Stimulated activated CD8-positive, alpha-beta memory T cell treated with anti-CD3 and anti-CD28 coated beads, Interleukin-7, amount 100 ng/mL, for 24 hours (primary cell): ENCODE data around the gene FAM221B.

Source experiments
- DNase-seq: peaks from one replicate; pipeline ENCODE4 v3.0.0-alpha.2; 2020; ENCODE audit warnings: low read depth

The FAM221B gene

DNA sequence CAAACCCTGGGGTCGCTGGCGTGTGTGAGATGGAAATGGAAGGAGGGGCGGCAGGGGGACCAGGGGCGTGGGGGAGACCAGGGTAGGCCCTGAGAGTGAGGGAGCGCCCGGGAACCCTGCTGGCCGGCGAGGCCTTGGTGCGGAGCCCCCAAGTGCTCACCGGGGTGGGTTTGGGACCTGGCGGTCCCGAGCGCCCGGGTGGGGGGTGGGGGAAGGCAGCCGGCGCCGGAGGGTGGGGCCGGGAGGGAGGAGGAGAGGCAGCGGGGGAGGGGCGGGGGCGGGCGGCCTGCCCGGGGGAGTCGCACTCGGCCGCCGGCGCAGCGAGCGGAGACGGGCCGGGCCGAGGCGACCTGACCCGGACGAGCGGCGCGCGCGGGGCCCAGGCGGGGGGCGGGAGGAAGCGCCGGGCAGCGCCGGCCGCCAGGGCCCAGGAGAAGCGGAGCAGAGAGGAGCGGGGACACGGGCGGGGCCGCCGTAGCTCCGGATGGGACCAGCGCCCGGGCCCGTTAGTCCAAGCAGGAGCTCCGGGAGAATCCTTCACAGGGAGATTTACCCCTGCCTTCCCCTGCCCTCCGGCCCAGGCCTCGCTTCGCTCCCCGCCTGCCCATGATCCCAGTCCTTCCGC lies 37.1 kb downstream of the FAM221B start, which contains the start of gene NPR2:
NPR2 (plus strand) TSS at position 295 of the 625 bp plus-strand sequence. CDS start 818 bp downstream, outside the sequence.
- no peak for DNase-seq

DNA sequence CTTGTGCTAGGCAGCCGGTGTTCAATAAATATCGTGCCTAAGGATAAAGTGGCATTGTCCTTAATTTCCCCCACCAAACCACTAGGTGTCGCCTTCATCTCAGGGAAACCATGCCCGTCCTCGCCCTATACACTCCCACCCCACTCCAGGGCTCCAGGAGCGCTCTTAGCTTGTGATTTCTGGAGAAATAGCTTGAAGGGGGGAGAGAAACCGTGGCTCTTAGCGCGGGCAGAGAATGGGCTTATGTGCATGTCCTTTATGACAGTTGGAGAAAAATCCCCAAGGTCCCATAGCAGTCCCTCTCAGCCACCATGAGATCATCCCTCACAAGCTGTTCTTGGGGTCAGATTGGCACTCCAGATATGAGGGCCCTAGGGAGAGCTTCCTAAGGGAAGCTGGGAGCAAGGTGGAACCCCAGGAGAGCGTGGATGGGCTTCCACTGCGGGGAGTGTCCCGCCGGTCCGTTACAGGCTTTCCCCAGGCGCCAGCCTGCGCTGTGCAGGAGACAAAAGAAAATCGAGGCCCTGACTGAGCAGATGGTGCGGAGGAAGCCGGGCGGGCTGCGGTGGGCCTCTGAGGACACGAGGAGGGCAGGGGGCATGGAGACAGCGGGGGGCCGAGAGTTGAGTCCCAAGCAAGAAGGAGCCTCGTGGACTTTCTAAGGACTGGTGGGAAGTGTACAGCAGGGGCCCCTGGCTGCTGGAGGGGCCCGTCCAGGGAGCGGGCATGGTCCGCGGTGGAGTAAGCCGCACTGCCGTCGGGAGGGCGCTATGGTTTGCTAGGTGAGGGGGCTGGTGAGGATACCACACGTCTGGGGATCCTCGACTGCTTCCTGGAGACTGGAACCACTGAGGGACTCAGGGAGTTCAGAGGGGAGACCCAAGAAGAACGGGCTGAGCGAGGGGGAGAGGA lies 37.9 kb downstream of the FAM221B start:
- no peak for DNase-seq

DNA sequence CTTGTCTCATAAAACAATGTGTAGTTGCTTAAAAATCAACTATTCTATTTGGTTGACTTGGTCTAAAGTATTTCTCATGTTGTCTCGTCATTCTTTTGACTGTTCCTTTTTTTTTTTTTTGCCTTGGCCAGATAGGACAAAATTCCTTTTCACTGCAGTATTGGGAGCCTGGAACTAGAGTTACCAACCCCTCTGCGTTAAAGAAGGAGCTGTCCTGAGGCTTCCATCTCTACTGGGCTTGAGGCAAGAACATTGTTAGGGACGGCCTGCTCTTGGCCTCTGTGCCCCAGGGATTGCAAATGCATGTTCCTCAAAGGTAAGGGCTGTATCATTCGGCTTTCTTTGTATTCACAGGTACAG lies 38.5 kb downstream of the FAM221B start:
- DNase-seq = no peak

DNA sequence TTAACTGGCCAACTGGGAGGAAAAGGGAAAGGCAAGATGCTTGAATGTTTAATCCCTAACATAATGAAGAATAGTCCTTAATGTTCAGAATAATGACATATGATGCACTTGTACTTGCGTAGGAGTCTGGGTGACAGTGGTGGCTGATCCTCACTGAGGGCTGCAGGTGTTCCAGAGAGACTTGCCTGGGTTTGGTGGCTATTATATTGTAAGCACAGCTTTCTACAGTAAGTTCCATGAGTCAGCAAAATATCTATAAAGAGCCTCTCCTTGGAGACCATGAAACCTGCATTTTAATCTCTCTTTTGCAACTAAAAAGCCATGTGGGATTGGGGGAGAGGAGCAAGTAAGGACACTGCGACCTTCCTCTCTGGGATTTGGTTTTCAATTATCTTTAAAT lies 39.0 kb downstream of the FAM221B start:
- no peak for DNase-seq

DNA sequence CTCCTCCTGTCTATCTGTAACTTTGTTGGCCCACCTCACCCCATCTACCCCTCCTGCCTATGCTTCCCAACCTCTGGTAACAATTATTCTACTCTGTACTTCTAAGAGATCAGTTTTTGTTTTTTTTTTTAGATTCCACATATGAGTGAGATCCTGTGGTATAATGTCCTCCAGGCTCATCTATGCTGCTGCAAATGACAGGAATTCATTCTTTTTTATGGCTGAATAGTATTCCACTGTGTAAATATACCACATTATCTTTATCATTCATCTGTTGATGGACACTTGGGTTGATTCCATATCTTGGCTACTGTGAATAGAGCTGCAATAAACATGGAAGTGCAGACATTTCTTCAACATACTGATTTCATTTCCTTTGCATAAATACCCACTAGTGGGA lies 45.1 kb downstream of the FAM221B start:
- no peak for DNase-seq

DNA sequence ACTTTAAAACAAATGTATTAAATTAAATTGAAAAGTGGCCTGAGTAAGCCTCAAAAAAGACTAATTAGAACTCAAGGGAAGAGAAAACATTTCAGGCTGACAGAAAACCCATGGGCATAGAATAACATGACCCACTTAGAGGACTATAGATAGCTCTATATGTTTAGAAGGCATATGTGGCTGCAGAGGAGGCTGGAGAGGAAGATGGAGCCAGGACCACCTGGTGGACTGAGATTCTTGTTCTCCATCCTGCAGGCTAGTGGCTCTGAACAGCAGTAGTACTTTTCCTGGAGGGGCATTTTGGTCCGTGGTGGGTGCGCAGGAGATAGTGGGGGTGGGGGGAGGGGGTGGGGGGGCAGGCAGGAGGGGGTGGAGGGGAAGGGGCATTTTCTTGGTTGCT lies 47.5 kb downstream of the FAM221B start:
- DNase-seq = no peak

DNA sequence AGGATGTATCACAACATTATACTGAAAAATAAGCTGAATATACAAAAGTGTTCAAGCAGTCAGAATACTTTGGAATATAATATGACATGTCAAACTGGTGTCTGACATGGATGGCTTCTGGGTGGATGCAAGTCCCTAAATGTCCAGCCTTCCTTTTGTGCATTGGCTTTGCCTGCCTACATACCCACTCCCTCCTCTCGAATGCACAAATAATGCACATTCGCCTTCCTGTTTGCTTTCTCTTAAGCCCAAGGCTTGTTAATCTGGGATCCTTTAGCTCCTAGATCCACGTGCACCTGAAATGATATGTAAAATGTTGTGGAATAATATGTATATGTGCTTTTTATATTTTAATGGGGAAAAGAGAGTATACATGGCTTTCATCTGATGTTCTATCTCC lies 50.0 kb downstream of the FAM221B start:
- DNase-seq = no peak

DNA sequence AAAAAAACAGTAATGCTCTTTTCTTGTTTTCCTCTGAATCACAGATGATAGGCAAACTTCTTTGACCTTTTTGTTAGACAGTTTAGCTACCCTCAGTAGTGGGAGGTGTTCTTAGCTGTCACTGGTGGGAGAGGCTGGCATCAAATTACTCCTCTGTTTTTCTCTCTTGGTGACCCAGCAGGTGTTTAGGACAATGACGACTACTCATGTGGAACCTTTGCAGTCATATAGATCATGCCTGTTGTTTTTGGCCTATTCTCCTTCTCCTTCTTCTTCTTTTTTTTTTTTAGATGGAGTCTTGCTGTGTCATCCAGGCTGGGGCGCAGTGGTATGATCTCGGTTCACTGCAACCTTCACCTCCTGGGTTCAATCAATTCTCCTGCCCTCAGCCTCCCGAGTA lies 52.5 kb downstream of the FAM221B start:
- DNase-seq = no peak

DNA sequence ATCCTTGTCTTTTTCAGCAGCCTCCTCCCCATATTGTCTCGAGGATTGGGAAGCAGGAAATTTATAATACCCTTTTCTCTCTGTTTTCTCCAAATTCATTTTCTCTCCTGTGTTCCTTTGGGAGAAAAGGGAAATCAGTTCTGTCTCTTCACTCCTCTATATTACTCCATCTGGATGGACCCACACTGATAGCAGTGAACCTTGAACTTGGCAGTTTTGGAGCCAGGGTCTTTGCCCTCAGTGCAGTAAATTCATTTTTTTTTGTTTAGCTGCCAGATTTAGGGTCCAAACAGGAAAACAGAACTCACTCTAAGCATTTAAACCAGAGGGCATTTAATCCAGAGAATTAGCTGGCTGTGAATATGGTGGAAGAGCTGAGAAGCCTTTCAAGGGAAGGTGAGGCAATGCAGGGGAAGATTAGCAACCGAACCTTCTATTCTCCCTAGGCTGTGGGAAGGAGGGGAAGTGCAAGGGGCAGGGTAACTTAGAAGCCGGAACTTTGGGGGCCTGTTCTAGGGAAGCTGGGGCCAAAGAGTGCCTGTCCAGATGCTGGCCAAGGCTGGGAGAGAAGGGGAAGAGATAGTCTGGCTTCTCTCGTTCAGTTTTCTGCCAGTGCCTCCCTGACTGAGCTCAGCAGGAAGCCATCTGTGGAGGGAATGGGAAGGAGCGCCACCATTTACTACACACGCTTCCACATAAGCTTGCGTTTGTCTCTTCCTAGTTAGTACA lies 53.5 kb downstream of the FAM221B start:
- no peak for DNase-seq

DNA sequence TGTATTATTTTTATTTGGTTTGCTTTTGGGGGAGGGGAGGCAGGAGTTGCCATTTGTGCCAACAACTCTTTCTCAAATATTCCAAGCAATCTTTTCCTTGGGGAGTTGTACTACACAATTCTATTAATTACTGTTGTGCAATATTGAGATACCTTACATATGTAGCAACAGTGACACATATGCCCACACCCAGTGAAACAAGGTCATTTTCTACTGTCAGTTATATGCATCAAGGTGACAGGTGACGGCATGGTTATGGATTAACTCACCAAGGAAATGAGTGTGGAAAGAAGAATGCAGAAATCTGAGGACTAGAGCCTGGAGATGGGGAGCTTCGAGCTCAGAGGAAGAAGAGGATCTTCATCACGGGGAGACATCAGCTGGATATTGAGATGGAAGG lies 56.6 kb downstream of the FAM221B start:
- no peak for DNase-seq

DNA sequence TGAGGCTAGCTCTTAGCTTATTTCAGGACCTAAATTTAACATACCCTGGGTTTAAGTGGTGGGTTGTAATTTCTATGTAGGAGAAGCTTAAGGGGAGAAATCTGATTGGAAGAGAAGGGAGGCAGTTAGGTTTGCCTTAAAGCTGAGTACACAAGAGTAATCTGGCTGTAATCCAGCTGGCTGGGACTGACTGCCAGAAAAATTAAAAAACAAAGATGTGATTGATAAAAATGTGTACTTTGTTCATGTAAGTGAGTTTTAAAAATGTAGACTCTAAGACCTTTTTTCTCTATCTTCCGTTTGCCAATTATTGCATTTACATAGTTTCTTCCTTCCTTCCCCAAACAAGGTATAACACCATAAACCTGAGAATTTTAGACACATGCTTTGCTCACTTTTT lies 57.0 kb downstream of the FAM221B start:
- no peak for DNase-seq

DNA sequence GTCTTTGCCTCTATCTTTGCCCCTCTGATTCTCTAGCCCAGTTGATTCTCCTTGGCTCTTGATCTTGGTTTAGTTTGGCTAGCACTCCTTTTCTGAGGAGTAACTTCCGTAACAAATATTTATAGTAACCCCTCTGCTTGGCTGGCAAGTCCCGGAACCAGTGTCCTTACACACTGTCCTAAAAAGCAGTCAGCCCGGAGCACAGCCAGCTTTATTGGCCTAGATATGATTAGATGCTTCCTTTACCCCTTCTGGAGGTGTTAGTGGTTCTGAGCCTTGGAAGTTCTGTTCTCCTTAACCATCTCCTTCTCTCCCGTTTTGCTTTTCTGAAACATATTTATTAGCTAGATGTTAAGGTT lies 57.5 kb downstream of the FAM221B start:
- DNase-seq = no peak

DNA sequence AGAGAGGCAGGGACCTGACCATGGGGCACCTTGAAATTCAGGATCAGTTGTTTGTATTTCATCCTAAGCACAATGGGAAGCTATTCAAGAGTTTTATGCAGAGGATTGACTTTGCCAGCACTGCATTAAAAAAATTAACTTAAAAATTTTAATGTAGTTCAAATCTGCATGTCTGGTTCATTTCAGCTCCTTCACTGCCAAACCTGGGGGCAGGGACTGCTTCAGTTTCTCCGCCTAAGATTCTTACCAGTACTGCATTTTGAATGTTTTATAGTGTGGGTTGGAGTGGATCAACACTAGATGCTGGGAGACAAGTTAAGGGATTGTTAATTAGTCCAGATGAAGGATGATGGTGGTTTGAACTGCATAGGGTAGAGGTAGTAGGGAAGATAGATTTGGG lies 58.8 kb downstream of the FAM221B start:
- no peak for DNase-seq

DNA sequence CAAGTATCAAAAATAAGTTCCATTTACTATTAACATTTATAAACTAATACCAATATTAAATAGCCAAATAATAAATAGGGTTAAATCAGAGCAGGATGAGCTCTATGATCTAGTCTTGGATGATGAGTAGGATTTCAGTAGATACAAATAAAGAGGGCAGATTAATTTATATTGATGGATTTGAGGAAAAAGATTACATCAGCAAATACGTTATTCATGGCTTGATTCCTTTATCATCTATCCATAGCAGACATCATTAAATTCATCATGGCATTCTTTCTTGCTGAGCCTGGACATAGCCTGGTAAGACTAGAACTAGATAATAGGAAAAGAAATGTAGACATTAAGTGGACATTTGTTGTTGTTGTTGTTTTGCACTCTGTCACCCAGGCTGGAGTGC lies 61.1 kb downstream of the FAM221B start:
- DNase-seq = no peak

DNA sequence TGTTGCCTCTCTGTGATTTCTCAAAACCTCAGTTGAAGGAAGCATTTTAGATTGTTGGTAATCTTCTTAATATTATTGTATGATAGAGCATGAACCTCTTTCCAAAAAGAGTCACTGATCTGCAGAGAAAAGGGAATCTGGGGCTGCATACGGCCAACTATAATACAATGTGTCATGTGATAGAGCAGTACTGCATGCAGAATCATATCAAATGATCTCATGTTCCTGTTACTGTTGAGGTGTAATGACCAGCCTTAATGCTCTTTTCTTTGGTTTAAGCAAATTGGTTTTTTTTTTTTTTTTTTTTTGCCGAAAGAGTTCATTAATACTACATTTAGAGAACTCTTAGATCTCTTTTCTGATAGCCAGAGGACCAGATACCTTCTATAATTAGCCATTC lies 61.5 kb downstream of the FAM221B start:
- DNase-seq = no peak
